HG03469 (cell line): ENCODE data around the gene RPGRIP1L.

Source experiments
- ATAC-seq: cut with Tn5 transposase; IDR thresholded peaks from one replicate; pipeline ENCODE4 v1.9.1; 2021; ENCODE audit warnings: mild to moderate bottlenecking, moderate library complexity, moderate number of reproducible peaks; ENCODE audit not compliant: unreplicated experiment

The RPGRIP1L gene

GRCh38 chr16:53559270-53559951 is 144.2 kb downstream of the RPGRIP1L start:
- no peak for ATAC-seq

GRCh38 chr16:53558710-53559109 is 144.9 kb downstream of the RPGRIP1L start:
- ATAC-seq: no peak

GRCh38 chr16:53556521-53556920 is 147.1 kb downstream of the RPGRIP1L start:
- ATAC-seq: no peak

- ATAC-seq: peak; percentile 75
Observed at GRCh38 chr16:53549970-53550690, 153.5 kb downstream of the RPGRIP1L start.
